Panc1 (cell line): ENCODE data around the gene LRRFIP2. TPM values are rescaled to one million over a fixed set of nuclear protein-coding genes. Genes with fewer than 3 reads are reported as not detected.

ENCODE experiments used
- ATAC-seq: fragments of 200-7000 bp; cut with Tn5 transposase; 2 replicates; pipeline ENCODE4 v1.9.1; 2020; ENCODE audit warnings: mild to moderate bottlenecking, moderate library complexity
- BruUV-seq: library from RNA; stranded (reverse); fragments of 400-500 nt; replicated peaks from 2 replicates; lab custom pipeline; 2021; lab: Mats Ljungman, UMichigan
- CTCF ChIA-PET: fragments of 300-600 bp; sonication (Branson Sonifier 250); formaldehyde crosslinking; loops from one replicate; lab custom pipeline; 2022; ENCODE audit warnings: antibody characterized with exemption; lab: Charles Lee
- POLR2A ChIA-PET: fragments of 300-600 bp; sonication (Branson Sonifier 250); formaldehyde crosslinking; loops from one replicate; lab custom pipeline; 2022; ENCODE audit warnings: antibody characterized with exemption; lab: Charles Lee
- DNase-seq: peaks from one replicate; pipeline ENCODE4 v3.0.0-alpha.2; 2010; ENCODE audit warnings: low read depth, low spot score
- H3K27ac ChIP-seq: 2 replicates; pipeline ENCODE4 v1.5.1; 2011; ENCODE audit warnings: mild to moderate bottlenecking, low read length, inconsistent platforms
- H3K27me3 ChIP-seq: fragments of 200-500 bp; sonication (Bioruptor generic); 2 replicates; pipeline ENCODE4 v1.6.0; 2014; ENCODE audit warnings: low read length, inconsistent platforms; ENCODE audit not compliant: control insufficient read depth, insufficient read depth
- H3K36me3 ChIP-seq: fragments of 200-500 bp; sonication (Bioruptor generic); 2 replicates; pipeline ENCODE4 v1.5.1; 2014; ENCODE audit warnings: inconsistent platforms, mild to moderate bottlenecking, low read length, moderate library complexity; ENCODE audit not compliant: control insufficient read depth, insufficient read depth
- H3K4me1 ChIP-seq: 2 replicates; pipeline ENCODE4 v1.5.1; 2011; ENCODE audit warnings: inconsistent platforms, mild to moderate bottlenecking, low read length, moderate library complexity; ENCODE audit not compliant: control insufficient read depth, insufficient read depth
- H3K4me3 ChIP-seq, 2 experiments: 2 replicates each; pipeline ENCODE4 v1.5.1; 2011 to 2012; ENCODE audit warnings: low read depth in 2 of 2, low read length in 2 of 2, mild to moderate bottlenecking in 2 of 2, inconsistent platforms in 1 of 2, moderate library complexity in 1 of 2
- H3K9me3 ChIP-seq: fragments of 200-500 bp; sonication (Bioruptor generic); 2 replicates; pipeline ENCODE4 v1.5.1; 2014; ENCODE audit warnings: low read depth, mild to moderate bottlenecking, inconsistent platforms, low read length, moderate library complexity; ENCODE audit not compliant: control insufficient read depth, insufficient read depth
- CTCF ChIP-seq: fragments of 450-650 bp; IDR thresholded peaks from 2 replicates; pipeline ENCODE4 v1.5.1; 2017; ENCODE audit warnings: mild to moderate bottlenecking
- POLR2AphosphoS5 ChIP-seq: IDR thresholded peaks from 2 replicates; pipeline ENCODE4 v1.6.1; 2012; ENCODE audit warnings: mild to moderate bottlenecking, low read depth, low read length, moderate library complexity
- REST ChIP-seq, 2 experiments: IDR thresholded peaks; 2 replicates each; pipeline ENCODE4 v1.6.1; 2011 to 2012; ENCODE audit warnings: low read depth in 2 of 2, control low read depth in 1 of 2, low read length in 1 of 2, mild to moderate bottlenecking in 1 of 2, moderate library complexity in 1 of 2; ENCODE audit not compliant: insufficient read depth in 1 of 2
- SIN3A ChIP-seq: IDR thresholded peaks from 2 replicates; pipeline ENCODE4 v1.6.1; 2012; ENCODE audit warnings: low read depth, mild to moderate bottlenecking, low read length, moderate library complexity, borderline replicate concordance; ENCODE audit not compliant: insufficient read depth
- TCF7L2 ChIP-seq: IDR thresholded peaks from 2 replicates; pipeline ENCODE4 v1.6.1; 2011; ENCODE audit warnings: mild to moderate bottlenecking, low read depth, low read length, inconsistent platforms
- in situ Hi-C: cut with HindIII; loops from 2 replicates; pipeline ENCODE4 v1.10.0; 2016; ENCODE audit warnings: low sequenced_read_pairs, low pct_unique_long_range_greater_than_20kb
- intact Hi-C: fragments of 100-400 bp; cut with micrococcal nuclease; formaldehyde crosslinking; loops from one replicate; pipeline ENCODE4 v1.10.0; 2022; ENCODE audit not compliant: unreplicated experiment
- total RNA-seq: library from RNA; stranded (reverse); gene quantifications from one replicate; pipeline ENCODE4 v1.2.1, GENCODE V29; 2021; ENCODE audit not compliant: unreplicated experiment

LRRFIP2 gene
- total RNA-seq, 1 experiment from 2014 or later: 32.3 TPM

GRCh38 chr3:37154668-37155314 is 19.6 kb downstream of the LRRFIP2 start:
- ChIA-PET POLR2A (no interaction called here), CTCF (no interaction called here)
- Histone ChIP-seq H3K9me3 (no peaks in the 10 kb centered on the region), H3K27me3 (no peaks in the 10 kb centered on the region), H3K27ac (no peak overlapping the region), H3K36me3 (no peaks in the 10 kb centered on the region; the same call in 1 of the 2 replicates), H3K4me1 (no peaks in the 10 kb centered on the region), H3K4me3 (no peak overlapping the region)
- no TSS peak for BruUV-seq
- intact Hi-C loops: no loop called here
- in situ Hi-C loops: no loop called here
- ATAC-seq (no peak), DNase-seq (no peak)
- no peak for TF ChIP-seq SIN3A
- TF ChIP-seq REST (IDR thresholded peaks at IDR 0.05; ENCODE audit: insufficient read depth in 1 of 2, low read depth in 2 of 2, low read length in 1 of 2): no peak
- TF ChIP-seq CTCF: no peak
- TF ChIP-seq TCF7L2: no peak
- TF ChIP-seq POLR2AphosphoS5: no peak

GRCh38 chr3:37150621-37151020 is 23.8 kb downstream of the LRRFIP2 start:
- DNase-seq: no peak
- intact Hi-C loops: no loop called here
- H3K4me3 ChIP-seq: no peak overlapping the region
- in situ Hi-C loops: no loop called here
- H3K9me3 ChIP-seq: no peaks in the 10 kb centered on the region
- TF ChIP-seq POLR2AphosphoS5: no peak
- TF ChIP-seq SIN3A: no peak
- no peak overlapping the region for H3K27ac ChIP-seq
- POLR2A ChIA-PET: no interaction called here
- H3K36me3 ChIP-seq: no peaks in the 10 kb centered on the region; the same call in 1 of the 2 replicates
- H3K27me3 ChIP-seq: no peaks in the 10 kb centered on the region
- BruUV-seq: no TSS peak
- no peaks in the 10 kb centered on the region for H3K4me1 ChIP-seq
- ATAC-seq: no peak
- CTCF ChIA-PET: no interaction called here

- no peaks in the 10 kb centered on the region for H3K9me3 ChIP-seq
- no peaks in the 10 kb centered on the region for H3K4me1 ChIP-seq
- no peaks in the 10 kb centered on the region for H3K27me3 ChIP-seq
- in situ Hi-C loops (no loop called here), intact Hi-C loops (no loop called here)
- BruUV-seq: no TSS peak
- no peak overlapping the region for H3K4me3 ChIP-seq
- no peaks in the 10 kb centered on the region; the same call in 1 of the 2 replicates for H3K36me3 ChIP-seq
- no peak for ATAC-seq
- no peak overlapping the region for H3K27ac ChIP-seq
- CTCF ChIA-PET: no interaction called here
- TF ChIP-seq SIN3A (no peak), TCF7L2 (no peak)
- POLR2A ChIA-PET: no interaction called here
- DNase-seq: no peak
These were observed 25.1 kb downstream of the LRRFIP2 start for GRCh38 chr3:37149257-37149656.
